Astrocyte (in vitro differentiated cells and primary cell): ENCODE data around the gene TSEN15.

Experiments
- EZH2 ChIP-seq: IDR thresholded peaks from 2 replicates; pipeline ENCODE4 v1.6.1; 2012; ENCODE audit warnings: mild to moderate bottlenecking, low read length, inconsistent platforms; ENCODE audit not compliant: insufficient read depth
- TF ChIP-seq, protein P1 (sequence below): IDR thresholded peaks from 2 replicates; pipeline ENCODE4 v1.5.1; 2011; ENCODE audit warnings: low read depth, mild to moderate bottlenecking, inconsistent platforms, low read length, moderate library complexity; ENCODE audit not compliant: insufficient read depth

DNA sequence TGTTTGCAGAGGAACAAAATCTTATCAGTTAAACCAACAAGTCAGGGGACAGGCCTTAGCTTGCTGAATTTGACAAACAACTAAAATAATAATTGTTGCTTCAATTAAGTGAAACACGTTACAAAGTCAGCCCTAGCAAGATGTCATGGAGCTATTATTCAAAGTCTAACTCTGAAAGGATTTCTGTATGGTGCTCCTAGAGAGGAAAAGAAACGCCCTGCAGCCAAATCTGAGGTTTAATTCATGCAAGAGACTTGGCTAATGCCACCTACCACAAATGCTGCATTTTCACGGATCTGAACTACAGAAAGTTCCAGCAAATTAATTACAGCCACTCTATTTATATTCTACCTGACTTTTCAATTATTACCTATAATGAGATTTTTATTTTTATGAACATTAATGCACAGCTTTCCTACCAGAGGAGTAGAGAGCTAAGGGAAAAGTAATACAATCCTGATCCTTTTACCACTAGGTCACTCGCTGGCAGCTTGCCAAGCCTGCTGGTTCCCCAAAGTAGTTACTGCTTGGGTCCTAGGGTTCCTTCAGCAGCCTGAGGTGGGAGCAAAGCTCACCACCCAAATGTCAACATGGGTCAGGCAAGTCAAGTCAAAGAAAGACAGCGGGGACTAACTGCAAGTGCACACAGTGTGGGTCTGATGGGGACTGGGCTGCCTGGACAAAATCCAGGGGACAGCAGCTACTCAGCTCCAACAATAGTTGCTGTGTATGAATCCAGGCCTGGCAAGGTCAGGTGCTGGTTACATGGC lies 22.5 kb upstream of the TSEN15 start:
- TF ChIP-seq, protein P1, sequence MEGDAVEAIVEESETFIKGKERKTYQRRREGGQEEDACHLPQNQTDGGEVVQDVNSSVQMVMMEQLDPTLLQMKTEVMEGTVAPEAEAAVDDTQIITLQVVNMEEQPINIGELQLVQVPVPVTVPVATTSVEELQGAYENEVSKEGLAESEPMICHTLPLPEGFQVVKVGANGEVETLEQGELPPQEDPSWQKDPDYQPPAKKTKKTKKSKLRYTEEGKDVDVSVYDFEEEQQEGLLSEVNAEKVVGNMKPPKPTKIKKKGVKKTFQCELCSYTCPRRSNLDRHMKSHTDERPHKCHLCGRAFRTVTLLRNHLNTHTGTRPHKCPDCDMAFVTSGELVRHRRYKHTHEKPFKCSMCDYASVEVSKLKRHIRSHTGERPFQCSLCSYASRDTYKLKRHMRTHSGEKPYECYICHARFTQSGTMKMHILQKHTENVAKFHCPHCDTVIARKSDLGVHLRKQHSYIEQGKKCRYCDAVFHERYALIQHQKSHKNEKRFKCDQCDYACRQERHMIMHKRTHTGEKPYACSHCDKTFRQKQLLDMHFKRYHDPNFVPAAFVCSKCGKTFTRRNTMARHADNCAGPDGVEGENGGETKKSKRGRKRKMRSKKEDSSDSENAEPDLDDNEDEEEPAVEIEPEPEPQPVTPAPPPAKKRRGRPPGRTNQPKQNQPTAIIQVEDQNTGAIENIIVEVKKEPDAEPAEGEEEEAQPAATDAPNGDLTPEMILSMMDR = no peak
- no peak for TF ChIP-seq EZH2
